Stimulated activated memory B cell treated with anti-CD40 and anti-IgM and Interleukin-4, amounts not matched to agents 10 μg/mL and 1 μg/mL and 100 μg/mL, for 72 hours (primary cell): ENCODE results near the gene HIVEP3.

Experiments
- ATAC-seq: fragments of 150-1000 bp; cut with Tn5 transposase; 2 replicates; pipeline ENCODE4 v1.10.0; 2021
- H3K27ac Mint-ChIP-seq: one replicate; pipeline ENCODE4 v1.8.0; 2022; ENCODE audit warnings: mild to moderate bottlenecking, mixed read lengths
- H3K27me3 Mint-ChIP-seq: one replicate; pipeline ENCODE4 v1.8.0; 2022; ENCODE audit warnings: mixed read lengths
- H3K36me3 Mint-ChIP-seq: one replicate; pipeline ENCODE4 v1.8.0; 2022; ENCODE audit warnings: mixed read lengths
- H3K4me1 Mint-ChIP-seq: one replicate; pipeline ENCODE4 v1.8.0; 2022; ENCODE audit warnings: mixed read lengths
- H3K4me3 Mint-ChIP-seq: one replicate; pipeline ENCODE4 v1.8.0; 2022; ENCODE audit warnings: mild to moderate bottlenecking, moderate library complexity, mixed read lengths
- H3K9me3 Mint-ChIP-seq: one replicate; pipeline ENCODE4 v1.8.0; 2022; ENCODE audit warnings: mixed read lengths

The HIVEP3 gene

DNA sequence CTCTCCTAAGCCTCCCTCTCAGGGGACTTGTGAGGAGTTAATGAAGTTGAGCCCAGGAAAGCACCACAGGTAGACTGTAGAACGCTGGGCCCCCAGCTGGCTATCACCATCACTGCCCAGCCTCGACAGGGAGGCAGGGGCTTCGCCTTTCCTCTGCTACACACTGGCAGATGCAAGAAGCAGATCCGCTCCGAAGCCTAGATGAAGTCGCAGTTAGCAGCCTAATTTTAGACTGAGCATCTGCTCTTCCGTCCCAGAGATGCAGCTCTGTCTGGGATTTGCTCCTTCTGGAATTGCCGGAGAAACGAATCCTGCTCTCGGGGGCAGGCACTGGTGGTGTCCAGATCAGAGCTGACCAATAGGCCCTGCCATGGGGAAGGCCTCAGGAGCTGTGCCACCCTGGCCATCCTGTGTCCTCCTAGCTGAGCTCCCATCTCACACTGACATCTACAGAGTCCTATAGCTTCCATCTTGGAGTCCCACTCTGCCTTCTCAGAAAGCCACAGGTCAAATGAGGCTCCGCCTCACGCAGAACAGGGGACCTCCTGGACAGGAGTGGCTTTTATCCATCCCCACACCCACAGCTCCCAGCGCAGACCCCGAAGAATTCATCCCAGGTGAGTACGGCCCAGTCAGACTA is 247.5 kb downstream of the HIVEP3 start:
- no peak overlapping the region for H3K4me3 Mint-ChIP-seq
- no peaks in the 10 kb centered on the region for H3K36me3 Mint-ChIP-seq
- no peak for ATAC-seq
- peaks cover 98% of the 10 kb centered on the region for H3K4me1 Mint-ChIP-seq
- H3K9me3 Mint-ChIP-seq = no peaks in the 10 kb centered on the region
- peak overlapping the region; percentile 87 for H3K27ac Mint-ChIP-seq
- no peaks in the 10 kb centered on the region for H3K27me3 Mint-ChIP-seq

DNA sequence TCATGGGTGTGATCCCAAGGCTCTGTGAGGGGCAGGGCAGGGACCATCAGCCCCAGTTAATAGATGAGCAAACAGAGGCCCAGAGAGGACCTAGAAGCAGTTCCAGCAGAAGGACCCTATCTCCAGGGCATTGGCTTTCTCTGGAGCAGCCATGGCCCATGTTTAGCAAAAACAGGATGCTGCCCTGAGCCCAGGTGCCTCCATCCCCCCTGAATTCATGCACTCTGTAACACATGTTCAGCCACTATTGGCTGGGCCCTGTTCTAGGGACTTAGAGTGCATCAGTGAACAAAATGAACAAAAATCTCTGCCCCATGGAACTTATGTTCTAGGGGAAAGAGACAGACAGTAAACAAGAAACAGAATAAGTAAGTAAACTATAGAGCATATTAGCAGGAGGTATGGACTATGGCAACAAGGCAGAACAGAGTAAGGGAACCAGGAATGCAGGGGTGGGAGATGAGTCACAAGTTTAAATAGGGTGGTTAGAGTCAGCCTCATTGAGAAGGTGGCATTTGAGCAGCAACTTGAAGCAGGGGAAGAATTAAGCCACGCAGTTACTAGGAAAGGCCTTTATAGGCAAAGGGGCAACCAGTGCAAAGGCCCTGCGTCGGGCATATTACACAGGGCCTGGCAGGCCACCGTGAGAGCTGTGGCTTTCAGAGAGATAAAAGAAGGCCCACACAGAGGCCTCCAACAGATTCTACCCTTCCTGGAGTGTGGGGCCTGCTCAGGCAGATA is 248.3 kb downstream of the HIVEP3 start:
- Mint-ChIP-seq H3K27ac (peak overlapping the region; percentile 87), H3K4me1 (peaks cover 98% of the 10 kb centered on the region), H3K9me3 (no peaks in the 10 kb centered on the region), H3K27me3 (no peaks in the 10 kb centered on the region), H3K4me3 (no peak overlapping the region), H3K36me3 (no peaks in the 10 kb centered on the region)
- peak; percentile 24 for ATAC-seq

DNA sequence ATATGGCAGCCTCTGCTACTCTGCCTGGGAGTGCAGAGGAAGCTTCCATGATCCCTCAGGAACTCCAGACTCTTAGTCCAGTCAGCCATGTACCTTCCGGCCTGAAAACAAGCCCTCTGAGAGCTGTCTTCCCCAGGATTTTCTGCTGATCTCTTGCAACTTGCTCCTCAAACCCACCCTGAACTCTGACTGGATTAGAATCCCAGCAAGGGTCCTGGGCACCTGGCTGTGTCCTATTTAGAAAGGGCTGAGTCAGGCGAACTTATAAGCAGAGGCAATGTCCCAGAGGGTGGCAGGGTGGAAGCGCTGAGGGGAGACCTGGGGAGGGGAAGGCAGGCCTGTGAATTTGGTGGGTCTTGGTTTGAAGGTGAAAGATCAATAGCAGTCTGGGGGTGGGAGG is 249.8 kb downstream of the HIVEP3 start:
- Mint-ChIP-seq H3K36me3 (no peaks in the 10 kb centered on the region), H3K4me1 (peaks cover 98% of the 10 kb centered on the region), H3K9me3 (no peaks in the 10 kb centered on the region), H3K4me3 (no peak overlapping the region), H3K27ac (peak overlapping the region; percentile 87), H3K27me3 (no peaks in the 10 kb centered on the region)
- no peak for ATAC-seq

DNA sequence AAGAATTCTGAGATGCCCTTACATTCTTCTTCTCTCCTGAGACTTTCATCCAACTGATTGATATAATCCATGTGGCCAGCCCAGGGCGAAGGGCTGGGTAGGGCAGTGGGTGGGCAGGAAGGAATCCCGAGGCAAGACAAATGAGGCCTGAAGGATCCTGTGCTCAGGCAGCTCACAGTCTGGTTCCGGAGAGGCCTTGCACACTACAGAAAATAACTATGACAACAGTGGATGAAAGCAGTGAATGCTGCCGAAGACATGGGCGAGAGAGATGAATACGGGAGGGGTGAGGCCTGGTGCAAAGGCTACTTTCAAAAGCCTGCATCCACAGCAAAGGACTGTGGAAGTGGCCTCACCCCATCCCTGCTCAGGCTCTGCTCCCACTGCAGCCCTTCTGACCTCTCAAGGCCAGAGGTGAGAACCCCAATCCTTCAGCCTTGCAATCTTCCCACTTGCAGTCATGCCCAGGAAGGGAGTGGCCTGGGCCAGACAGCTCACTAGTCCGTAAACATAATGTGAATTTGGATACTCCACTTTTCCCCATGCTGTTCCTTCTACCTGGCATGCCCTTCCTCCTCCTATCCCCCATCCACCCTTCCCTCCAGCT is 250.6 kb downstream of the HIVEP3 start:
- Mint-ChIP-seq H3K9me3 (no peaks in the 10 kb centered on the region), H3K27ac (peak overlapping the region; percentile 87), H3K27me3 (no peaks in the 10 kb centered on the region), H3K36me3 (no peaks in the 10 kb centered on the region), H3K4me3 (no peak overlapping the region), H3K4me1 (peaks cover 98% of the 10 kb centered on the region)
- ATAC-seq = no peak

DNA sequence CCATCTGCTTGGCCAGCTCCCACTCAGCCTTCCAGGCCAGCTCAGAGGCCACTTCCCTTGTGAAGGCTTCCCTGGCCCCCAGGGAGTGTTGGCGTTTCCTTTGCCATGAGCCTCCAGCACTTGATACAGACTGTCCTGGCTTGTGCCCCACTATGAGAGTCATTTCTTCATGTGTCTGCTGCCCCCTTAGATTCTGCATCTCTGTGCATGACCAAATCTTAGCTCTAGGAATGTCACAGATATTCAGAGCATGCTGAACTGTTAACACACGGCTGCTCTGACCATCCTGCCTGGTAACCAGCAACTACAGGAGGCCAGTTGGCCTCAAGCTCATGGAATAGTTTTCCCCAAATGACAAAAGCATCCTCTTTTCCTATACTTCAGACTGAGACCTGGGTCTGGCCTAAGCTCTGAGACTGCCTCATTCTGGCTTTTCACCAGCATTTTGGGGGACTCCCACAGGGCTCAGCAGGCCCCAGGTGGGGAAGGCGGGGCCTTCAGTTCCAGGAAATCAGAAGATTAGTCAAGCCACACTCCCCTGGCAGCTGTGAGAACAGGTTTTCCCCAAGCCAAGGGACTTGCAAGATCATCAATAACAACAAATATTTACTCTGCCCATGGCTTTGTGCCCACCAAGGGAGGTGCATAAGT is 251.6 kb downstream of the HIVEP3 start:
- Mint-ChIP-seq H3K4me1 (peaks cover 91% of the 10 kb centered on the region), H3K36me3 (no peaks in the 10 kb centered on the region), H3K9me3 (no peaks in the 10 kb centered on the region), H3K27me3 (no peaks in the 10 kb centered on the region), H3K4me3 (no peak overlapping the region), H3K27ac (peak overlapping the region; percentile 87)
- peak; percentile 86 for ATAC-seq

DNA sequence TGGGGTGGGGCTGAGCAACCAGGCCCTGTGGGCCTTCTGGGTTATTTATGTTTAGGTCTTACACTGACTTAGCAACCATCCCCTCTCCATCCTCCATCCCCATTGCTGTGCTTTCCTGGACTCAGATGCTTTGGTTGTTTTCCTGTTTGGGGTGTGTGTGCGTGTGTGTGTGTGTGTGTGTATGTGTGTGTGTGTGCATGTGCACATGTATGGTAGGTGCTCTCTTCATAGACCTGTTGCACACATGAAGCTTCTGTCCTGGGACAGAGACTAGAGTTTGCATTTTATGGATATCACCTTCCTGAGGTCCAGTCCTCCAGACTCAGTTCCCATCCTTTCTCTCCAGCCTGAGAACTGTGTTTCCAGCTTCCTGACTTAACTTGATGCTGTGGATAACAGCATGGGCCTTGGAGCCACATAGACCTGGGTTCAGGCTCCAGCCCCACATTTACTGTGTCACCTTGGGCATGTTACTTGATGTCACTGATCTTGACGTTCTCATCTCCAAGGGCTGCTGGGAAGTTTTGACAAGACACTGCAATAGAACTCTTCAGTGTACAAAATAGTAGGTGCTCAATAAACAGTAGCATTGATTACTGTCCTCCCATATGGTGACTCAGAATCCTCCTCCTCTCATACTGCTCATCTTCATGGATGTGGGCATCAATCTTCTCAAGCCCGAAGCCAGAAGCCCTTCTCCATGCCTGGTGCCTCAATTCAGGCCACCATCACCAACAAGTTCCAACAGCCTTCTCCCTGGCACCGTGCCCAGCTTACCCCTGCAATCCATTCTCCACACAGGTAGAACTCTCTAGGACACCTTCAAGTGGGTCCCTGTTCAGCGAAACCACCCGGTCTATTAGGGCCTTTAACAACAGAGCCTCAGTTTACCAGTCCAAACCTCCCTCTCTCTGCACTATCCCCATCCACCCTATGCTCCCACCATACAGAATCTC is 252.5 kb downstream of the HIVEP3 start:
- no peaks in the 10 kb centered on the region for H3K27me3 Mint-ChIP-seq
- H3K27ac Mint-ChIP-seq = peak overlapping the region; percentile 87
- no peak for ATAC-seq
- H3K36me3 Mint-ChIP-seq = no peaks in the 10 kb centered on the region
- H3K4me1 Mint-ChIP-seq = peaks cover 88% of the 10 kb centered on the region
- no peak overlapping the region for H3K4me3 Mint-ChIP-seq
- no peaks in the 10 kb centered on the region for H3K9me3 Mint-ChIP-seq

DNA sequence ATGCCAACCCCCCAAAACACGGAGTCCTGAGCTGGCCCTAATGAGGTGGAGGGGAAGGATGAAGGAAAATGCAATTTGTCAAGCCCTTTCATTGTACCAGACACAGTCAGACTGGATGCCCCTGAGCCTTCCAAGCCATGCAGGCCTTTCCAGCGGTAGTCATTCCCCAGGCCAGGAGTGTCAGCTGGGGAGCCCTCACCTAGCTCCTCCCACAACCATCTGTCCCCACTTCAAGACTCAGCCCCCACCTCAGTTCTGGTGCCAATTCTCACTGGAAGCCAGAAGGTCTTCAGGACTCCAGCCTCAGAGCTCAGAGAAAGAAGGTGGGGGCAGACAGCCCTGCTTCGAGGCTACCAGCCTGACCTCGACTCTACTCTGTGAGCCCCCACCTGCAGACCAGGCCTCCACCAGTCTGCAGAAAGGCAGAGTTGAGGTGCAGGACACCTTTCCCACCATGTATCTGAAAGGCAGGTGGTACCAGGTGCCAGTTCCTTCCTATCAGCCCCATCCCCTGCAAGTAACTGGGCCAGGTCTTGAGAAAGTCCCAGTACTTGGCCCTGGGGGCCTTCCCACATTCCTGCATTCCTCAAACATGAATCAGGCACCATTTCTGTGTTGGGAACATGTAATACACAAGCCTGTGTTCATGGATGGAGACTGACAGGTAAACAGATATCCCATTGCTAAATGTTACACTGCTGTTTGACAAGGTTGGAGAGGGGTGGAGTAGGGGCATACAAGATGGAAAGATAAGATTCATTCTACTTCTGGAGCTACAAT is 253.7 kb downstream of the HIVEP3 start:
- ATAC-seq = no peak
- H3K4me1 Mint-ChIP-seq = peaks cover 87% of the 10 kb centered on the region
- peak overlapping the region; percentile 87 for H3K27ac Mint-ChIP-seq
- no peak overlapping the region for H3K4me3 Mint-ChIP-seq
- peaks cover 1% of the 10 kb centered on the region for H3K36me3 Mint-ChIP-seq
- no peaks in the 10 kb centered on the region for H3K27me3 Mint-ChIP-seq
- H3K9me3 Mint-ChIP-seq = no peaks in the 10 kb centered on the region

DNA sequence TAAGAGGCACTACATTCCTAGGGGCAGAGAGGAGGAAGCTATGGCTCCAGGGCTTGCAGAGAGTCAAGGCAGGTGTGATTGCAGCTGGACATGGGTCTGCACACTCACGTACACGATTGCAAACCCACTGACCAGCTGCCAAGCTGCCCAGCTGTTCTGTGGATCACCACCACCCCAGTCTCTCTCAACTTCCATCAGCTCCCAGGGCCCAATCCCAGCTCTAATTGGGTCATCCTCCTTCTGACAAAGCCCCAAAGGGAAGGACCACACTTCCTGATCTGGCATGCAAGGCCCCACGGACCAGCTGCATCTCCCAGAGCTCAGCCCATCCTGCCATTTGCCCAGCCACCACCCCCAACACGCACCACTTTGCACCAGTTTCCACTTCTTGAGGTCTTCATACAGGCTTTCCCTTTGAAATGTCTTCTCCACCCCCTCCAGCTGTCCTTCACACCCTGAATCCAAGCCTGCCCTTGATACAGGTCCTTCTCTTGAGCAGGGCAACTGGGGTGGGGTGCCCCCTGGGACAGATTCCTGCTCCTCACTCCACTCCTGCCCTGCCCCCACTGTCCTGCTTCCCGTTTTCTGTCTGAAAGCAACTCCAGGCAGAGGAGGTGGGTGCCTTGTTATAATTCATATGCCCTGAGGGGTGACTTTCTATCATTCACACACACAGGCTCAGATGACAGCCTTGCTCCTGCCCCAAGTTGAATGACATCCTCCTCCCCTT is 254.9 kb downstream of the HIVEP3 start:
- H3K4me3 Mint-ChIP-seq = peak overlapping the region; percentile 13
- H3K4me1 Mint-ChIP-seq = peaks cover 87% of the 10 kb centered on the region
- H3K27me3 Mint-ChIP-seq = no peaks in the 10 kb centered on the region
- peak overlapping the region; percentile 87 for H3K27ac Mint-ChIP-seq
- no peaks in the 10 kb centered on the region for H3K9me3 Mint-ChIP-seq
- H3K36me3 Mint-ChIP-seq = peaks cover 11% of the 10 kb centered on the region
- no peak for ATAC-seq

DNA sequence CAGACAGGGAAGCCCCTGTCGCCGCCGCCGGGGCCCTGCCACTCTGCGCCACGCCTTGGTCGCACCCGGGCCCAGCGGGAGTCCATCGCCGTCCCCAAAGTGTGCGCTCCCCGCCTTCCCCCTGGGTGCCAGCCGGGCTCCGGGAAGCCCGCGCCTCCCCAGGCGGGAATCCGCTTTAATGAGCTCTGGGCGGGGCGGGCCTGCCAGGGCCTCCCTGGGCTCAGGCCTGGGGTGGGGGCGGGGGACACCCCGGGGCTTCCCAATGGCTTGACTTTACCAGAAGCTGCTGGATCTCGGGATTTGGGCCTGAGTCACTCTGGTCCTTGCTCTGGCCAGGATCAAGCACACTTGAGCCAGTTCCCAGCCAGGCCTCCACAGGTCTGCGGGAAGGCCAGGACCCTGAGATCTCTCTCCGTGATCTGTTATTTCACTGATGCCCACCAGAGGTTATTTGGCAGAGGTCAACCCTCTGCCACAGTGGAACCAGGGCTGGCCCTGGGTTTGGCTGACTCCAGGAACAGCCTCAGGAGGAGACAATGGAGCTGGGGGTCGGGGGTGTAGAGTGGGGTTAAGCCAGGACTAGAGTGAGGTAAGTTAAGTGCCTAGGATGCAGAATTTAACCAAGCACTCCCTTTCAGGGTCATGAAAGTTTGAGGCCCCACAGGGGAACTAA is 255.8 kb downstream of the HIVEP3 start:
- peaks cover 87% of the 10 kb centered on the region for H3K4me1 Mint-ChIP-seq
- no peak for ATAC-seq
- H3K27ac Mint-ChIP-seq = peak overlapping the region; percentile 87
- no peaks in the 10 kb centered on the region for H3K27me3 Mint-ChIP-seq
- no peaks in the 10 kb centered on the region for H3K9me3 Mint-ChIP-seq
- H3K4me3 Mint-ChIP-seq = peak overlapping the region; percentile 70
- peaks cover 11% of the 10 kb centered on the region for H3K36me3 Mint-ChIP-seq

DNA sequence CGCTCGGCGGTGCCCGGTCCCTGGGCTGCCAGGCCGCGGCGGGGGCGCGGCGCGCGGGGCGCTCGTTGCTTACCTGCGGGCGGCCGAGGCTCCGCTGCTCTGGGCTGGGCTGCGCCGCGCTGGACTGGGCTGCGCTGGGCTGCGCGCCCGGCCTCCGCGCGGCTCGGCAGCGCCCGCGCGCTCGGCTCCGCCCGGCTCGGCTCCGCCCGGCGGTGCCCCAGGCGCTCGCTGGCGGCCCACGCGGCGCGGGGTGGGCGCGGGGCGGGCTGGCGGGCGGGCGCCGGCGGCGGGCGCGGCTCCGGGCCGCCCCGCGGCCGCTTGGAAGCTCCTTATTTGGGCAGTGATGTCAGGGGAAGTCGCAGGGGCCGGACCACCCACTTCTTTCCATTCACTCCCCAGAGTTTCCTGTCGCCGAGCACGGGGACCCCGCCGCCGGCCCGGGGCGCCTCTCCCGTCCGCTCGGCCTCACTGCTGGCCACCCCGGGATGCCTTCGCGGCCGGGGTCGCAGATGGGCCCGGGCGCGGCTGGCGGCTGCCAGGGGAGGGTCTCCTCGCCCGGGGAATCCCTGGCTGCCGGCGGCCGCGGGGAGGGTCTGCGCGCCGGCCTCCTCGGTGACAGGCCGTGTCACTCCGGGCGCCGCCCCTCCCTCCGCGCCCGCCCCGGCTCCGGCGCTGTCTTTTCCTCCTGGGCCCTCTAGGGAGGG is 256.5 kb downstream of the HIVEP3 start:
- Mint-ChIP-seq H3K27me3 (no peaks in the 10 kb centered on the region), H3K36me3 (peaks cover 13% of the 10 kb centered on the region), H3K27ac (peak overlapping the region; percentile 86), H3K4me1 (peaks cover 87% of the 10 kb centered on the region), H3K9me3 (no peaks in the 10 kb centered on the region), H3K4me3 (peak overlapping the region; percentile 70)
- ATAC-seq = peak; percentile 88

DNA sequence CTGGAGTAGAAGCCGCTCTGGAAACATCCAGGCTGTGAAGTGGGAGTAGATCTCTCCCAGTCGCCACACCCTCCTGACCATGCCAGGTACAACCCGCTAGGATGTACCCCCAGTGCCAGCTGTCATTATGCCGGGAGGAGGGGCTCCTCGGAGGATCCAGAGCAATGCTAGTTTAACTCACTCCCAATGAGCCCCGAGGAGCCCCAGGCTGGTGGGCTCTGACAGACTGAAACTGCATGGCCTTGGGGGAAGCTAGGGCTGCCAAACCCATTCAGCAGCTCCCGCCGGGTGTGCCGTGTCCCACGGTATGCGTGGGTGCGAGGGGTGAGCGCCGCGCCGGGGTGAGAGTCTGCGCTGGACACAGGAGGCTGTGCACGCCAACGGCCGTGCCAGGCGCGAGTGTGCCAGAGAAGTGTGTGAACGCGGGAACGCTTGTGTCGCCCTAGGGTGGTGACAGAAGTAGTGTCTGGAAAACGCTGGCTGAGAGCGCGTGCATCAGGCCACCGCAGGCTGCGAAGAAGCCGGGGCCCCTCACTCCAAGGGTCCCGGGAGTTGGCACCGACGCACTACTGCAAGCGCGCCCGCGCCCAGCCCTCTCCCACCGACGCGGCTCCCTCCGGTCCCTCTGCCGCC is 257.2 kb downstream of the HIVEP3 start:
- Mint-ChIP-seq H3K27ac (peak overlapping the region; percentile 86), H3K27me3 (no peaks in the 10 kb centered on the region), H3K9me3 (no peaks in the 10 kb centered on the region), H3K4me3 (peak overlapping the region; percentile 91), H3K4me1 (peaks cover 87% of the 10 kb centered on the region), H3K36me3 (peaks cover 19% of the 10 kb centered on the region)
- peak; percentile 17 for ATAC-seq
